ENCODE measurements around the gene CHN1. TPM values are rescaled to one million over a fixed set of nuclear protein-coding genes. Genes with fewer than 3 reads are reported as not detected.

CHN1 gene
- total RNA-seq, 2 donors from 2014 or later: 2.2 to 2.8 TPM

DNA sequence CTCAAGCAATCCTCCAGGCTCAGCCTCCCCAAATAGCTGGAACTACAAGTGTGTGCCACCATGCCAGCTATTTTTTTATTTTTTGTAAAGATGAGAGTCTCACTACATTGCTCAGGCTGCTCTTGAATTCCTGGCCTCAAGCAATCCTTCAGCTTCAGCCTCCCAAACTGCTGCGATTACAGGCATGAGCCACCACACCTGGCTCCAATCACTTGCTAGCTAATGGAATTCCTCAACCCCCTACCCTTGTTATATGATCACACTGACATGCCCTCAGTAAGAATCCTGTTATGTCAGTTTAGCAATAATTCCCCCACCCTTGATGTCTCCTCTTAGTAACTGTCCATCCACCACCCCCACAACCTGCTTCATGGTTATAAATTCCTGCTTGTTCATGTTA is 12.3 kb downstream of the CHN1 start:
- no peak for DNase-seq
- intact Hi-C loops (cut with DNase I): no loop called here
- H3K9ac ChIP-seq (ENCODE audit: low read depth in 2 of 2, low read length in 2 of 2): no peak overlapping the region
- no peaks in the 10 kb centered on the region for H3K9me3 ChIP-seq
- no peaks in the 10 kb centered on the region for H3K36me3 ChIP-seq
- H3K4me1 ChIP-seq: no peaks in the 10 kb centered on the region
- no peaks in the 10 kb centered on the region for H3K27me3 ChIP-seq
- TF ChIP-seq, protein P1, sequence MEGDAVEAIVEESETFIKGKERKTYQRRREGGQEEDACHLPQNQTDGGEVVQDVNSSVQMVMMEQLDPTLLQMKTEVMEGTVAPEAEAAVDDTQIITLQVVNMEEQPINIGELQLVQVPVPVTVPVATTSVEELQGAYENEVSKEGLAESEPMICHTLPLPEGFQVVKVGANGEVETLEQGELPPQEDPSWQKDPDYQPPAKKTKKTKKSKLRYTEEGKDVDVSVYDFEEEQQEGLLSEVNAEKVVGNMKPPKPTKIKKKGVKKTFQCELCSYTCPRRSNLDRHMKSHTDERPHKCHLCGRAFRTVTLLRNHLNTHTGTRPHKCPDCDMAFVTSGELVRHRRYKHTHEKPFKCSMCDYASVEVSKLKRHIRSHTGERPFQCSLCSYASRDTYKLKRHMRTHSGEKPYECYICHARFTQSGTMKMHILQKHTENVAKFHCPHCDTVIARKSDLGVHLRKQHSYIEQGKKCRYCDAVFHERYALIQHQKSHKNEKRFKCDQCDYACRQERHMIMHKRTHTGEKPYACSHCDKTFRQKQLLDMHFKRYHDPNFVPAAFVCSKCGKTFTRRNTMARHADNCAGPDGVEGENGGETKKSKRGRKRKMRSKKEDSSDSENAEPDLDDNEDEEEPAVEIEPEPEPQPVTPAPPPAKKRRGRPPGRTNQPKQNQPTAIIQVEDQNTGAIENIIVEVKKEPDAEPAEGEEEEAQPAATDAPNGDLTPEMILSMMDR (IDR thresholded peaks at IDR 0.05): no peak
- H3K27ac ChIP-seq: no peak overlapping the region
- no peak overlapping the region for H3K4me3 ChIP-seq

DNA sequence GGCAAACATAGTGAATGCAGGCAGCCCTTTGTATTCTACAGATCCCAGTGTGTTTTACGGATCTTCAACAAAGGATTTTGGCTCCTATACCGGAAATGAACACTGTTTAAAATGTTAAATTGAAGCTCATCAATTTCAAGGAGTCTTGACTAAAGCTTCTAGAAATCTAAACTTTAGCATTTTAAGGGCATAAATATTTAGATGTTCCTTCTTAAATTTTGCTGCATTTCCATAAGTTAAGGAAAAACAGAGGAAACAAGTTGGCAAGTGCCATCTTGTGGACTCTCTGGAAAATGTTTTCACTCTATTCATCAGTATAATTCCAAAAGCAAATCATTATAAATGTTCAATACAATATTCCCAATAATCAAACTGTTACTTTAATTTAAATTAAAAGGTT is 19.6 kb downstream of the CHN1 start:
- Histone ChIP-seq H3K9me3 (no peaks in the 10 kb centered on the region), H3K36me3 (no peaks in the 10 kb centered on the region), H3K27me3 (no peaks in the 10 kb centered on the region), H3K9ac (ENCODE audit: low read depth in 2 of 2, low read length in 2 of 2) (no peak overlapping the region), H3K4me1 (no peaks in the 10 kb centered on the region), H3K4me3 (no peak overlapping the region), H3K27ac (no peak overlapping the region)
- no peak for DNase-seq
- intact Hi-C loops (cut with DNase I): loop anchor here (2.0 kb wide), 1 partner anchor 215 kb away; no protein-coding TSS in a partner anchor
- TF ChIP-seq, protein P1 (IDR thresholded peaks at IDR 0.05): peak; percentile 42

DNA sequence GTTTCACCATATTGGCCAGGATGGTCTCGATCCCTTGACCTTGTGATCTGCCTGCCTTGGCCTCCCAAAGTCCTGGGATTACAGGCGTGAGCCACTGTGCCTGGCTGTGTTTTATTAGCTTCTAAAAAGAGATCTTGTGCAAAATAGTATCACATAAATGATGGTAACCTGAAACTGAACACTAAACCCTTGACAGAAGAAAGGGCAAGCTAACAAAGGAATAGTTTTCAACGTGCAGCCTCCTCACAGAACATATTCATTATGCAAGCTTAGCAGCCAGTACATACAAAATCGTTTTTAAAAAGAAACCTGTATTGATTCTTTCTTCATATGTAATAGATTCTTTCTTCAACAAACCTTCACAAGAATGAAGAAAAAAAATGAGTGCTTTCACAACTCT is 20.6 kb downstream of the CHN1 start:
- TF ChIP-seq, protein P1 (IDR thresholded peaks at IDR 0.05): no peak
- no peak overlapping the region for H3K9ac ChIP-seq (ENCODE audit: low read depth in 2 of 2, low read length in 2 of 2)
- intact Hi-C loops (cut with DNase I): loop anchor here (2.0 kb wide), 1 partner anchor 214 kb away; no protein-coding TSS in a partner anchor

DNA sequence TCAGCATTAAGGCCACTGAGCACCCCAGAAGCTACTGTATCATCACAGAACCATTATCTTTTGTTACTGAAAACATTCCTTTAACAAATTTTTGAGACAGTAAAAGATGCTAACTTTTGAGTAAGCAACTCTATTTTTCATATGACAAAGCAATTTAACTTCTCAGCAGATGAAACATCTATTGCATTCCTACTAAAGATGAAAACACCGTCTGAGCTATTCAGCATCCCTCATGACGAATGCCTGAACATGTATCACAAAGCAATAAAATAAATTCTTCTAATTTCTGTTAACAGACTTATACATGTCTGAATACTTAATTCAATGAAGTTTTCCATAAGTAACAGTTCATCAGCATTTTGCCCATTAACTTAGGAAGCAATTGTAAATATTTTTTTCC is 23.9 kb downstream of the CHN1 start:
- Histone ChIP-seq H3K9ac (ENCODE audit: low read depth in 2 of 2, low read length in 2 of 2) (no peak overlapping the region), H3K4me1 (no peaks in the 10 kb centered on the region), H3K4me3 (no peak overlapping the region), H3K36me3 (no peaks in the 10 kb centered on the region), H3K9me3 (no peaks in the 10 kb centered on the region), H3K27me3 (no peaks in the 10 kb centered on the region), H3K27ac (no peak overlapping the region)
- DNase-seq: no peak
- TF ChIP-seq, protein P1 (IDR thresholded peaks at IDR 0.05): no peak
- intact Hi-C loops (cut with DNase I): no loop called here

More for the DNA sequence above, 20.6 kb downstream of the CHN1 start:
- Histone ChIP-seq H3K9me3 (no peaks in the 10 kb centered on the region), H3K36me3 (no peaks in the 10 kb centered on the region), H3K4me3 (no peak overlapping the region), H3K27me3 (no peaks in the 10 kb centered on the region), H3K4me1 (no peaks in the 10 kb centered on the region), H3K27ac (no peak overlapping the region)
- DNase-seq: no peak

DNA sequence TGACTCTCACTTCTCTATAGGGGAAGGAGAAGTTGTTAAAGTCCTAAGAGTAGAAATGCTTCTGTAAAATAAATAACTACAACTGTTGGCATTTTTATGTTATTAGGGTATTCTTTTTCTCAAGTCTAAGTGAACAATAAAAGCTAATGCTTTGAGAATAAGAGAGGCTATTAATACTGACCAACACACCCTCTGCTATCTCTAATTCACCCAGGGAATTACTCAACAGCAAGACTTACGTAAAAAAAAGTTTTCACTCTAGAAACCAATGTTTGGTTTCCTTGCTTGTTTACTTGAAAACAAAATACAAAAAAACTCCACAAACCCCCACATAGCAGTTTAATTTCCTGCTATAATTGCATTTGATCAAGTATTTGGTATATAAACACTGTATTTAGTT is 25.2 kb downstream of the CHN1 start:
- no peak overlapping the region for H3K4me3 ChIP-seq
- H3K27ac ChIP-seq: no peak overlapping the region
- H3K36me3 ChIP-seq: no peaks in the 10 kb centered on the region
- no peak overlapping the region for H3K9ac ChIP-seq (ENCODE audit: low read depth in 2 of 2, low read length in 2 of 2)
- H3K9me3 ChIP-seq: no peaks in the 10 kb centered on the region
- H3K27me3 ChIP-seq: no peaks in the 10 kb centered on the region
- TF ChIP-seq, protein P1 (IDR thresholded peaks at IDR 0.05): no peak
- no peaks in the 10 kb centered on the region for H3K4me1 ChIP-seq
- DNase-seq: no peak
- intact Hi-C loops (cut with DNase I): no loop called here

All from colonic mucosa (tissue), 4 donors.